ENCODE results near the gene TTC12. TPM values are rescaled to one million over a fixed set of nuclear protein-coding genes. Genes with fewer than 3 reads are reported as not detected.

TTC12 gene, protein sequence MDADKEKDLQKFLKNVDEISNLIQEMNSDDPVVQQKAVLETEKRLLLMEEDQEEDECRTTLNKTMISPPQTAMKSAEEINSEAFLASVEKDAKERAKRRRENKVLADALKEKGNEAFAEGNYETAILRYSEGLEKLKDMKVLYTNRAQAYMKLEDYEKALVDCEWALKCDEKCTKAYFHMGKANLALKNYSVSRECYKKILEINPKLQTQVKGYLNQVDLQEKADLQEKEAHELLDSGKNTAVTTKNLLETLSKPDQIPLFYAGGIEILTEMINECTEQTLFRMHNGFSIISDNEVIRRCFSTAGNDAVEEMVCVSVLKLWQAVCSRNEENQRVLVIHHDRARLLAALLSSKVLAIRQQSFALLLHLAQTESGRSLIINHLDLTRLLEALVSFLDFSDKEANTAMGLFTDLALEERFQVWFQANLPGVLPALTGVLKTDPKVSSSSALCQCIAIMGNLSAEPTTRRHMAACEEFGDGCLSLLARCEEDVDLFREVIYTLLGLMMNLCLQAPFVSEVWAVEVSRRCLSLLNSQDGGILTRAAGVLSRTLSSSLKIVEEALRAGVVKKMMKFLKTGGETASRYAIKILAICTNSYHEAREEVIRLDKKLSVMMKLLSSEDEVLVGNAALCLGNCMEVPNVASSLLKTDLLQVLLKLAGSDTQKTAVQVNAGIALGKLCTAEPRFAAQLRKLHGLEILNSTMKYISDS
- 10 to 100 TPM; 14.5 to 16.4 TPM for total RNA-seq

DNA sequence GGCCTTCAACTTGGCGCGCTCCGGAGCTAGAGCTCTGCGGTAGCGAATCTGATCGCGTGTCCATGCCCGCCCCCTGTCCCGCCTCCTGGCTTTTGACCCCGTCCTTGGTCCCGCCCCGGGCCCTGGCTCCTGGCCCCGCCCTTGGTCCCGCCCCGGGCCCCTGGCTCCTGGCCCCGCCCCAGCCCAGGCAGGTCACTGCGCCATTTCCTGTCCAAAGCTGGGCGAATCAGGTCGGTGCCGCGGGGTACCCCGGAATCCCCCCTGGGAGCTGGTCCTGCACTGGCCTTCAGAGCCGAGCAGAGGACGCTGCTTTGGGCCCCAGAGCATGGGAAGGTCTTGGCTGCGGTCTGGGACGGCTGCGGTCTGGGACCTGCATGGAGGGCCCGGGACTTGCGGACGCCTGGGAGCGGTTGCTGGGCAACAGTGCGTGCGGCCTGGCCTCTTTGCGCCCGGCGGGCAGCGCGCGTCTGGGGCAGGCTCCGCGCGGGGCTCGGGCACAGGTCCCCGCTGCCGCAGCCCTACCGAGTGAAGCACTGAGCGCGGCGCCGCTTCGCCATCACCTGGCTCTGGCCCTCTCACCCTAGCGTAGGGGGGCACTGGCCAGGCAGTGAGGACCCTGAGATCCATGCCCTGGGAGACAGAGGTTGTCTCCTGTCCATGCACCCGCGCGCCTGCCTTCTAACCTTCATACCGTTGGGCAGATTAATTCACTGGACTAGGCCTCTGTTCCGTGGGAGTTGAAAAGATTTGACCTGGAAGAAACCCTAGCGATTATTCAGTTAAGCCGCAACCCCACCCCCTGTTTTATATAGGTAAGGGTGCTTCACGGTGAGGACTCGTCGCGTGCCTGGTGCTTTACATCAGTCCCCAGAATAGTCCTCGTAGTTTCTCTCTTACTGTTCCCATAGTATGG, at the start of gene TTC12:
TSS of gene TTC12 (plus strand) at position 195 of the 913 bp plus-strand sequence. CDS start 1,675 bp downstream, outside the sequence.
- H3K4me3 Mint-ChIP-seq, result peak within 1 kb of the TSS; percentile 82
- no peaks in the 10 kb centered on the region for H3K27me3 Mint-ChIP-seq
- peak within 1 kb of the TSS; percentile 84 for H3K27ac Mint-ChIP-seq
- DNase-seq, result peak; percentile 95
- peaks cover 31% of the 10 kb centered on the region for H3K36me3 Mint-ChIP-seq
- H3K9me3 Mint-ChIP-seq, result no peaks in the 10 kb centered on the region
- peaks cover 25% of the 10 kb centered on the region for H3K4me1 Mint-ChIP-seq

DNA sequence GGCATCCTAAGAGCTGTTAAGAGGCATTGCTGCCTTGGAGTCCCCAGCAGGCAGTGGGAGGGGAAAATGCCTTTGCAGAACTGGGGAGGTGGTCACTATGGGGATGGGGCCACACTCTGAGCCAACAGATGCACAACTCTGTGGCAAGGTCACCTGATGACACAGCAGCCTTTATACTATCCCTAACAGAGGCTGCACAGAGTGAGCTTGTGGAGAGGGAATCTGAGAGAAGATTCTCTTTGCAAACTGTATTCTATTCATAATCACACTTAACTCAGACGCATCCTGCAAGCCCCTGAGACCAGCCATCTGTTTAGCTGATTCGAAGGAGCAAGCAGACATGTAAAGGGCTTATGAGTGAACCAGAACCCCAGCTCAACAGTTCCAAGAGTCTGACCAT, 49.0 kb upstream of the TTC12 start:
- Mint-ChIP-seq H3K36me3 (no peaks in the 10 kb centered on the region), H3K4me3 (no peak overlapping the region)

DNA sequence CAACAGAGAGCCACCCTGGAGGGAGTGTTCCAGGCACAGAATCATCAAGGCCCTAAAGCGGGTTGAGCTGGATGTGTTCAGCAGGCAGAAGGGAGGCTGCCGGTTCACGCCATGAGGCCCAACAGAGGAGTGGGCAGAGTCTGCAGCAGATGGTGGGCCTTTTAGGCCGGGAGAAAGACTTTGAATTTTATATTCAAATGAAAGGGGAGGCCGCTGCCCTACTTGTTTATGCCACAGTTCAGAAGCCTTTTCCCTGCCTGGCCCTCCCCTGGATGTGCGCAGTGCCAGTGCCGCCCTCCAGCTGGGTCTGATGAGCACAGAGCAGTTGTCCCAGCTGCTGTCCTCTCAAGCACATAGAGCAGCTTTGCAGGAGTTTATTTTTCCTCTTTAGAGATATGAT, 46.9 kb upstream of the TTC12 start:
- no peaks in the 10 kb centered on the region for H3K36me3 Mint-ChIP-seq
- H3K4me3 Mint-ChIP-seq, result no peak overlapping the region
- H3K27me3 Mint-ChIP-seq, result no peaks in the 10 kb centered on the region
- no peaks in the 10 kb centered on the region for H3K4me1 Mint-ChIP-seq
- no peak for DNase-seq
- no peak overlapping the region for H3K27ac Mint-ChIP-seq
- no peaks in the 10 kb centered on the region for H3K9me3 Mint-ChIP-seq

More for the DNA sequence above, 49.0 kb upstream of the TTC12 start:
- Mint-ChIP-seq H3K9me3 (no peaks in the 10 kb centered on the region), H3K27me3 (no peaks in the 10 kb centered on the region), H3K4me1 (no peaks in the 10 kb centered on the region), H3K27ac (no peak overlapping the region)
- DNase-seq, result no peak

DNA sequence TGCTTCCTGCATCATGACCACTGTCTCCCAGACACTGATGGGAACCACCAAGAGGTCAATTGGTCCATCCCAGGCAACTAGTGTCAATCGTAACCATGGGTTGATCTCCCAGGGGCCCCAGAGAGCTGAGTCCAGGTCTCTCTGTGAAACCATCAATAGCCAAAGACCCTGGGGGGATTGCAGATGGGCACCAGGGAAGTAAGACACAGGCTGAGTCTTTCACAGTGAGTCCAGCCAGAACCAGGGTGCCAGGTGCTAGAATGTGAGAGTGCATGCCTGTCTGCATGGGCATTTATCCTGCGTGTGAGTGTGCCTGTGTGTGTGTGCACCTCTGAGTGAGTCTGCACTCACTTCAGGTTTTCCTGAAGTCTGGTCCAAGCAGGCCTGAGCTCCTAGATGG, 45.3 kb upstream of the TTC12 start:
- H3K4me3 Mint-ChIP-seq, result no peak overlapping the region
- H3K36me3 Mint-ChIP-seq, result no peaks in the 10 kb centered on the region
- H3K27ac Mint-ChIP-seq, result no peak overlapping the region
- no peaks in the 10 kb centered on the region for H3K4me1 Mint-ChIP-seq
- DNase-seq, result no peak
- H3K27me3 Mint-ChIP-seq, result no peaks in the 10 kb centered on the region
- H3K9me3 Mint-ChIP-seq, result no peaks in the 10 kb centered on the region

DNA sequence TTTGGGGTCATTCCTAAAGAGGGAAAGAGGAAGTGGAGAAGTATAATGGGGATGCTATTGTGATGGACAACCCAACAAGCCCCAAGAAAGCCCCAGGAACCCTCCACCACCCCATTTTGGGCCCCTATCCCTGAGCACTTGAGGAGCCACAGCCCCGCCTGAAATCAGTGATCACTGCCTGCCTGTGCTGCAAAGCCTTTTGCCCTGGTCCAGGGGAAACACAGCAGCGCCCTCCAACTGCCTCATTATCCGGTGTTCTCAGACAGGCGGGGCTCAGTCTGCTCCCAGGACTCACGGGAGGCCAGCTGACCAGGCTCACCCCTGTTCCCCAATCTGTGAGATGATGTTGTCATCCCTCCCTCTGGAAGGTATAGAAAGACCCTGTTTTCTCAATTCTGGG, 44.7 kb upstream of the TTC12 start:
- no peak overlapping the region for H3K4me3 Mint-ChIP-seq
- H3K4me1 Mint-ChIP-seq, result no peaks in the 10 kb centered on the region
- no peaks in the 10 kb centered on the region for H3K9me3 Mint-ChIP-seq
- no peak for DNase-seq
- H3K27me3 Mint-ChIP-seq, result no peaks in the 10 kb centered on the region
- H3K36me3 Mint-ChIP-seq, result no peaks in the 10 kb centered on the region
- no peak overlapping the region for H3K27ac Mint-ChIP-seq

DNA sequence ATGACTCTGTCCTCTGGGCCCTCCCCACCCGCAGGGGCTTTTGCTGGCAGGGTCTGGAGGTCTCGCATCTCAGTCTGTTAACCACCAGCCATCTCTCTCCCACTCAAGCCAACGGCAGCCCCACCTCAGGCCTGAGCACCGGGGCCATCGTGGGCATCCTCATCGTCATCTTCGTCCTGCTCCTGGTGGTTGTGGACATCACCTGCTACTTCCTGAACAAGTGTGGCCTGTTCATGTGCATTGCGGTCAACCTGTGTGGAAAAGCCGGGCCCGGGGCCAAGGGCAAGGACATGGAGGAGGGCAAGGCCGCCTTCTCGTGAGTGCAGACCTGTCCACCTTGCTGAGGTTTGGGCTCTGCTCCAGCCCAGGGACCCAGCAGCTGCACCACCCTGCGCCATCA, 44.3 kb upstream of the TTC12 start:
- Mint-ChIP-seq H3K27ac (no peak overlapping the region), H3K9me3 (no peaks in the 10 kb centered on the region), H3K4me1 (no peaks in the 10 kb centered on the region), H3K36me3 (no peaks in the 10 kb centered on the region), H3K27me3 (no peaks in the 10 kb centered on the region), H3K4me3 (no peak overlapping the region)
- DNase-seq, result no peak

DNA sequence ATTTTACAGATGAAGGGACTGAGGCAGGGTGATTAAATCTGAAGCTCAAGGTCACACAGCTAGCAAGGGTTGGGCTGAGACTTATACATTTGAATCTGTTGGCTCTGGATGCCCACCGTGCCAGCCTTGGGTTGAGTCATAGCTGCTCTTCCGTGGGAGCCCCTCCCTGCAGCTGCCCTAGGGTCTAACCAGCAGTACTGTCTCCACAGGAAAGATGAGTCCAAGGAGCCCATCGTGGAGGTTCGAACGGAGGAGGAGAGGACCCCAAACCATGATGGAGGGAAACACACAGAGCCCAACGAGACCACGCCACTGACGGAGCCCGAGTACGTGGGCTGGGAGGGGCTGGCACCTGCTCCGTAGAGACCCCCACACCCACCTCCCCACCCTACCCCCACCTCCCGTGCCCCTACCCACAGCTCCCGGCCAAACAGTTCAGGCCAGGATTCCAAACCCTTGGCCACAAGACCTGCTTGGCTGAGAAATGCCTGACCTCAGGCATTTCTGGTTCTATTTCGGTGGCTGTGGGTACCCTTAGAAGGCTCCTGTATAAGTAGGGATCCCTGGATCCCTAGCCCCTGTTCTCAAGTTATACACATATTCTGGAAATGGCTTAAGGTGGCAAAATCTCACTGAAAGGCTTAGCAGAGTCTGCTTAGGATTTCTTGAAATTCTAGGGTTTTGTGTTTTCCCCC, 42.7 kb upstream of the TTC12 start:
- H3K36me3 Mint-ChIP-seq, result no peaks in the 10 kb centered on the region
- H3K9me3 Mint-ChIP-seq, result no peaks in the 10 kb centered on the region
- DNase-seq, result no peak
- no peak overlapping the region for H3K4me3 Mint-ChIP-seq
- H3K27me3 Mint-ChIP-seq, result no peaks in the 10 kb centered on the region
- no peaks in the 10 kb centered on the region for H3K4me1 Mint-ChIP-seq
- no peak overlapping the region for H3K27ac Mint-ChIP-seq

DNA sequence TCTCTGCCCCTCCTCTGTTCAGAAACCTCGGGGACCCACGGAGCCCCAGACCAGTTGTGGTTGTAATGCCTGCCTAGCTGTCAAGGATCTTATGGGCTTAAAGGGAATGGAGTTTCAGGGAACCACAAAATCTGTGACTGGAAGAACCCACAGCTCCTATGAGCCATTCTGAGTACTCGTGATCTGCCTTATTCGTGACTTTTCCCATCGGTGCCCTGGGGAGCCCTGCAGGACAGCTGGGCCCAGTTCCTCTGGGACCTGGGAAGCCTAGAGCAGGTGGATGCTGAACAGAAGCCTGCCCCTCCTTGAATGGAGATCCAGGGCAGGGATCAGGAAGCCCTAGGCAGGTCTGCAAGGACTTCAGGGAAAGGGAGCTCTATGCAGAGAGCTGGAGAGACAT, 42.1 kb upstream of the TTC12 start:
- DNase-seq, result no peak
- Mint-ChIP-seq H3K27ac (no peak overlapping the region), H3K36me3 (no peaks in the 10 kb centered on the region), H3K9me3 (no peaks in the 10 kb centered on the region), H3K4me3 (no peak overlapping the region), H3K27me3 (no peaks in the 10 kb centered on the region), H3K4me1 (no peaks in the 10 kb centered on the region)

DNA sequence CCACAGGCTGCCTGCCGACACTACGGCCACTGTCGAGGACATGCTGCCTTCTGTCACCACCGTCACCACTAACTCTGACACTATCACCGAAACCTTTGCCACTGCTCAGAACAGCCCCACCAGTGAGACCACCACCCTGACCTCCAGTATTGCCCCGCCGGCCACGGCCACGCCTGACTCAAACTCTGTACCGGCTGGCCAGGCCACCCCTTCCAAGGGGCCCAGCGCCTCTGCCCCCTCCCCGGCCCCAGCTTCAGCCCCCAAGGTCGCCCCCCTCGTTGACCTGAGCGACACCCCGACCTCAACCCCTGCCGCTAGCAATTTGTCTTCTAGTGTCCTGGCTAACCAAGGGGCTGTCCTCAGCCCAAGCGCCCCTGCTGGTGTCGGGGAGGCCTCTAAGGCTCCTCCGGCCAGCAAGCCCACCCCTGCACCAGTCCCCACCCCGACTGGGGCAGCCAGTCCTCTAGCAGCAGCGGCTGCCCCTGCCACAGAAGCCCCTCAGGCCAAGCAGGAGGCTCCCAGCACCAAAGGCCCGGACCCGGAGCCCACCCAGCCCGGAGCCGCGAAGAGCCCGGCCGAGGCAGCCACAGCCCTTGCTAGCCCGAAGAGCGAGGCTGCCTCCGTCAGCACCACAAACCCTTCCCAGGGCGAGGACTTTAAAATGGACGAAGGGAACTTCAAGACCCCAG, 41.3 kb upstream of the TTC12 start:
- Mint-ChIP-seq H3K27me3 (no peaks in the 10 kb centered on the region), H3K4me1 (no peaks in the 10 kb centered on the region), H3K9me3 (no peaks in the 10 kb centered on the region), H3K4me3 (no peak overlapping the region), H3K36me3 (no peaks in the 10 kb centered on the region), H3K27ac (no peak overlapping the region)
- DNase-seq, result no peak

DNA sequence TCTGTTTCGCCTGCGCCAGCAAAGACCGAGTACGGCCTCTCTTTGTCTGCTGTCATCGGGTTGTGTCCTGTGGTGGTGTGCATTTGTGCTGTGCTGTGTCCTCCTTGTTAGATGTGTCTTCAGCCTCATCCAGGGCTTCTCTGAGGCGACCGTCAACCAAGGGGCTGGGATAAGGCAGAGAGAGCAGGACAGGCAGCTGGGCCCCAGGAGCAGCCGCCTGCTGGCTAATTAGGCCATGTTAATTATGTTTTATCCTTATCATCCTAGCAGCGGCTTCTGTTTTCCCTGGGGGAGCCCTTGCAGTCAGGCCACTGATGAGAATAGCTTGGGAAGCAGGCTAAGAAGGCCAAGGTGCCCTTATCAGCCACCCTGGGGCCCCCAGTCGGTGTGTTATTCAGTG, 40.7 kb upstream of the TTC12 start:
- no peak overlapping the region for H3K4me3 Mint-ChIP-seq
- H3K9me3 Mint-ChIP-seq, result no peaks in the 10 kb centered on the region
- no peak overlapping the region for H3K27ac Mint-ChIP-seq
- DNase-seq, result no peak
- H3K4me1 Mint-ChIP-seq, result no peaks in the 10 kb centered on the region
- no peaks in the 10 kb centered on the region for H3K27me3 Mint-ChIP-seq
- no peaks in the 10 kb centered on the region for H3K36me3 Mint-ChIP-seq

DNA sequence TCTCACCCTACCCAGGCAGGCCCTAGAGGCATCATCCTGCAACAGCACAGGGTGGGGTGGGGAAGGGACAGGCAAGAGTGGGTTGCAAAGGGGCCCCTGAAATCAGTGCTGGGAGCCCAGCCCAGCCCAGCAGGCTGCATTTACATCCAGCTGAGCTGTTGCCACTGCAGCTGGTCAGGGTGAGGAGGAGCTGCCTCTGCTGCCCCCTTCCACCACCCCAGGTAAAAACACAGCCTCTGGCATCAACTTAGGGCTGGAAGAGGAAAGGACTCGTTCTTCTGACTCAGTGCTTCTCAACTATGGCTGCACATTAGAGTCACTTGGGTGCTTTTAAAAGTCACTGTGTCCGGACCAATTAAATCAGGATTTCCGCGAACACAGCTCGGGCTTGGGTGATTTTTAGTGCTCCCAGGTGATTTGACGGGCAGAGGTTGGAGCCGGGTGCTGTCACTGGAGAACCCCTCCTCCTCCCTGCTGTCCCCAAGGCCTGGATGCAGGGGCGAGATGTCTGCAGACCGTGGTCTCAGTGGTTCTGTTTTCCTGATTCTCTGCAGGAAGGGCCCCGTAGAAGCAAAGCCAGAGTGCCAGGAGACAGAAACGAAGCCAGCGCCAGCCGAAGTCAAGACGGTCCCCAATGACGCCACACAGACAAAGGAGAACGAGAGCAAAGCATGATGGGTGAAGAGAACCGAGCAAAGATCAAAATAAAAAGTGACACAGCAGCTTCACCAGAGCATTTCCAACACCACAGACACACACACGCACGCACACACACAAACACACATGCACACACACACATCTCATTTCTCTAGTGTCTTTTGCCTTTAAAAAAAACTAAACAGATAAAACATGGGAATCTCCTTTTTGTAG, 39.4 kb upstream of the TTC12 start:
- Mint-ChIP-seq H3K9me3 (no peaks in the 10 kb centered on the region), H3K27ac (no peak overlapping the region), H3K4me1 (no peaks in the 10 kb centered on the region), H3K27me3 (no peaks in the 10 kb centered on the region), H3K36me3 (no peaks in the 10 kb centered on the region), H3K4me3 (no peak overlapping the region)
- DNase-seq, result no peak

DNA sequence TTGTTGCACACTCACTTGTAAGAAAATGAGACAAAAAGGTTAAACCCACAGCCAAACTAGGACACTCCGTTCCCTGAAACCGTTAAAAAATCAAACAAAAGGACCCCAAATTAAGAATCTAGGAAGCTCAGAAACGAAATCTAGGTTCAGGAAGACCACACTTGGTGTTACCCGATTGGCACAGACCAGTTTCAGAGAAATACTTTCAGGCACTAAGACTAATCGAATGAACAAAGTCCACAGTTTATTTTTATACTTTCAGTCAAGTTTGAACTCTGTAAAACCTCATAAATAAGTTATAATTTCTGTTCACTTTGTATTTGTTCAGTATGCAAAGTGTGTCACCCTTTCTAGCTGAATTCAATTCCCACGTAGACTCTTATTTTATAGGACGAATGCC, 38.8 kb upstream of the TTC12 start:
- Mint-ChIP-seq H3K27ac (no peak overlapping the region), H3K36me3 (no peaks in the 10 kb centered on the region), H3K4me1 (no peaks in the 10 kb centered on the region), H3K9me3 (no peaks in the 10 kb centered on the region), H3K4me3 (no peak overlapping the region), H3K27me3 (no peaks in the 10 kb centered on the region)
- no peak for DNase-seq

DNA sequence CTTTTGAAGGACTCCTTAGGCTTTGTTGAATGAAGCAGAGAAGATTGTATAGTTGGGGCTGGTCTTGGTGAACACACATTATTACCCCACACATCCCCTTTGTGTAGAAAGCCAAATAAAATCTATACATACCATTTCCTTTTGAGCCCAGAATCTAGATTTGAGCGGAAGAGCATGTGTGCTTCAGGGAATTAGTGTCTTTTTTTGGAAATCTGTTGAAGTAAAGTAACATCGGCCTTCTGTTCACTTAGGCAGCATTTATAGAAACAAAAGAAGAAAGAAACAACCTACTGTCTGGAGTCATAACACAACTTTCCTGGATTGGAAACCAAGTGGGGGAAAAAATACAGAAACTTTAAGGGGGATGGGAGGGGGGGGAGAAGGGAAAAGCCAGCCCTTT, 37.9 kb upstream of the TTC12 start:
- no peaks in the 10 kb centered on the region for H3K9me3 Mint-ChIP-seq
- no peaks in the 10 kb centered on the region for H3K36me3 Mint-ChIP-seq
- DNase-seq, result no peak
- no peaks in the 10 kb centered on the region for H3K27me3 Mint-ChIP-seq
- no peak overlapping the region for H3K27ac Mint-ChIP-seq
- no peaks in the 10 kb centered on the region for H3K4me1 Mint-ChIP-seq
- no peak overlapping the region for H3K4me3 Mint-ChIP-seq

All from activated naive CD8-positive, alpha-beta T cell treated with anti-CD3 and anti-CD28 coated beads for 36 hours (primary cell).